SH-SY5Y (cell line): ENCODE data around the gene RNGTT.

ENCODE experiments used
- GATA2 ChIP-seq: IDR thresholded peaks from 2 replicates; pipeline ENCODE4 v1.6.1; 2011; ENCODE audit warnings: mild to moderate bottlenecking, low read depth, low read length
- GATA3 ChIP-seq: IDR thresholded peaks from 2 replicates; pipeline ENCODE4 v1.6.1; 2011; ENCODE audit warnings: low read depth, mild to moderate bottlenecking, low read length, moderate library complexity

- TF ChIP-seq GATA2, result no peak
- TF ChIP-seq GATA3, result no peak
These were observed 54.5 kb downstream of the RNGTT start for GRCh38 chr6:88908598-88909548.
